Measurements from ENCODE around the gene PAFAH1B1. TPM values are rescaled to one million over a fixed set of nuclear protein-coding genes. Genes with fewer than 3 reads are reported as not detected.

PAFAH1B1 gene
- total RNA-seq, 1 experiment from 2014 or later = 210 TPM

DNA sequence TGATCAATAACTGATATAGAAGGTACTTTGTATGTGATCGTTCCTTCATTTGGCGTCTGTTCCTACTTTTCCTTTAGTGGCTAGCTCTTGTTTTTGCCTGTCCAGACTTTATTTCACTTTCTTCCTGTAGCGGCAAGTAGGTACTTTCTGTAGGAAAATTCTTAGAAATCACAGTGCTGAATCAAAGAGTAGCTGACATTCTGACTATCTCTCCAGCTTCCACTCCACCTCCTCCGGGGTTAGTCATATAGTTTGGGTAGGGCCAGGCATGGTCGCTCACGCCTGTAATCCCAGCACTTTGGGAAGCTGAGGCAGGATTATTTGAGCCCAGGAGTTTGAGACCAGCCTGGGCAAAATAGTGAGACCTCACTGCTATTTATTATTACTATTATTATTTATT is 29.9 kb upstream of the PAFAH1B1 start:
- no TSS peak for BruUV-seq (replicated peaks)
- DNase-seq (ENCODE audit: low spot score) = no peak
- Histone ChIP-seq H3K4me3 (ENCODE audit: low read depth, low read length, poor library complexity, severe bottlenecking) (no peak overlapping the region), H3K4me1 (ENCODE audit: insufficient read depth, low read length, poor library complexity, severe bottlenecking) (no peaks in the 10 kb centered on the region), H3K27me3 (replicated peaks; ENCODE audit: insufficient read depth, low read depth, low read length, poor library complexity) (no peaks in the 10 kb centered on the region), H3K36me3 (ENCODE audit: insufficient read depth, low read length, poor library complexity, severe bottlenecking) (no peaks in the 10 kb centered on the region), H3K9me3 (ENCODE audit: low read depth, low read length, poor library complexity, severe bottlenecking) (no peaks in the 10 kb centered on the region), H3K27ac (ENCODE audit: low read depth, low read length, poor library complexity, severe bottlenecking) (no peak overlapping the region)
- TF ChIP-seq EZH2 (IDR thresholded peaks at IDR 0.05; ENCODE audit: borderline replicate concordance, low read depth, low read length, poor library complexity, severe bottlenecking) = no peak
- TF ChIP-seq, protein P1, sequence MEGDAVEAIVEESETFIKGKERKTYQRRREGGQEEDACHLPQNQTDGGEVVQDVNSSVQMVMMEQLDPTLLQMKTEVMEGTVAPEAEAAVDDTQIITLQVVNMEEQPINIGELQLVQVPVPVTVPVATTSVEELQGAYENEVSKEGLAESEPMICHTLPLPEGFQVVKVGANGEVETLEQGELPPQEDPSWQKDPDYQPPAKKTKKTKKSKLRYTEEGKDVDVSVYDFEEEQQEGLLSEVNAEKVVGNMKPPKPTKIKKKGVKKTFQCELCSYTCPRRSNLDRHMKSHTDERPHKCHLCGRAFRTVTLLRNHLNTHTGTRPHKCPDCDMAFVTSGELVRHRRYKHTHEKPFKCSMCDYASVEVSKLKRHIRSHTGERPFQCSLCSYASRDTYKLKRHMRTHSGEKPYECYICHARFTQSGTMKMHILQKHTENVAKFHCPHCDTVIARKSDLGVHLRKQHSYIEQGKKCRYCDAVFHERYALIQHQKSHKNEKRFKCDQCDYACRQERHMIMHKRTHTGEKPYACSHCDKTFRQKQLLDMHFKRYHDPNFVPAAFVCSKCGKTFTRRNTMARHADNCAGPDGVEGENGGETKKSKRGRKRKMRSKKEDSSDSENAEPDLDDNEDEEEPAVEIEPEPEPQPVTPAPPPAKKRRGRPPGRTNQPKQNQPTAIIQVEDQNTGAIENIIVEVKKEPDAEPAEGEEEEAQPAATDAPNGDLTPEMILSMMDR (conservative IDR thresholded peaks at IDR 0.05; ENCODE audit: low read depth, low read length) = no peak
- intact Hi-C loops (cut with micrococcal nuclease; ENCODE audit: unreplicated experiment) = no loop called here
- POLR2A ChIA-PET (ENCODE audit: low non-redundant PET) = no interaction called here
- CTCF ChIA-PET = no interaction called here

DNA sequence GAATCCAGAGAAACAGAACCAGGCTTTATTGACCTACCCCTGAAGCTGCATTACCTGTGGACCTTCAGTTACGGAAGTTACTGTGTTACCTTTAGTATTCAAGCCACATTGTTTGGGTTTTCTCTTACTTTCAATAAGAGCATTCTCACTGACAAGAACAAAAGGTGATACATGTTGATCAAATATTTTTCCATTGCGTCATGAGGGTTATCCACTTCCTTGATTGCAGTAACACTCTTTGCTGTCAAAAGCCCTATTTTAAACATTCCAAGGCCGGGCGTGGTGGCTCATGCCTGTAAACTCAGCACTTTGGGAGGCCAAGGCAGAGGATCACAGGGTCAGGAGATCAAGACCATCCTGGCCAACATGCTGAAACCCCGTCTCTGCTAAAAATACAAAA is 28.6 kb upstream of the PAFAH1B1 start:
- ChIA-PET POLR2A (ENCODE audit: low non-redundant PET) (no interaction called here), CTCF (no interaction called here)
- H3K27ac ChIP-seq (ENCODE audit: low read depth, low read length, poor library complexity, severe bottlenecking) = no peak overlapping the region
- BruUV-seq (replicated peaks) = no TSS peak
- H3K4me1 ChIP-seq (ENCODE audit: insufficient read depth, low read length, poor library complexity, severe bottlenecking) = no peaks in the 10 kb centered on the region
- H3K36me3 ChIP-seq (ENCODE audit: insufficient read depth, low read length, poor library complexity, severe bottlenecking) = no peaks in the 10 kb centered on the region
- DNase-seq (ENCODE audit: low spot score) = no peak
- no peak overlapping the region for H3K4me3 ChIP-seq (ENCODE audit: low read depth, low read length, poor library complexity, severe bottlenecking)
- intact Hi-C loops (cut with micrococcal nuclease; ENCODE audit: unreplicated experiment) = no loop called here
- H3K27me3 ChIP-seq (replicated peaks; ENCODE audit: insufficient read depth, low read depth, low read length, poor library complexity) = no peaks in the 10 kb centered on the region
- TF ChIP-seq, protein P1 (conservative IDR thresholded peaks at IDR 0.05; ENCODE audit: low read depth, low read length) = no peak
- TF ChIP-seq EZH2 (IDR thresholded peaks at IDR 0.05; ENCODE audit: borderline replicate concordance, low read depth, low read length, poor library complexity, severe bottlenecking) = no peak
- H3K9me3 ChIP-seq (ENCODE audit: low read depth, low read length, poor library complexity, severe bottlenecking) = no peaks in the 10 kb centered on the region

DNA sequence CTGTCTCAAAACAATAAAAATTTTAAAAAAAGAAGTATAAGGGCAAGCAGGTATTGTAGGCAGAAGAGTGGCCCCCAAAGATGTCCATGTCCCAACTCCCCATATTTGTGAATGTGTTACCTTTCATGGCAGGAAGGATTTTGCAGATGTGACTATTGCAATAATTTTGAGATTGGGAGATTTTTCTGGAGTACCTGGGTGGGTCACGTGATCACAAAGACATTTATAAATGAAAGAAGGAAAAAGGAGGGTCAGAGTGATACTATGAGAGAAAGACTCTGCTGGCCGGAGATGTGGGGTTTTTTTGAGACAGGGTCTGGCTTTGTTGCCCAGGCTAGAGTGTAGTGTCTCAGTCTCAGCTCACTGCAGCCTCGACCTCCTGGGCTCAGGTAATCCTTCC is 27.4 kb upstream of the PAFAH1B1 start:
- CTCF ChIA-PET = no interaction called here
- Histone ChIP-seq H3K27me3 (replicated peaks; ENCODE audit: insufficient read depth, low read depth, low read length, poor library complexity) (no peaks in the 10 kb centered on the region), H3K9me3 (ENCODE audit: low read depth, low read length, poor library complexity, severe bottlenecking) (no peaks in the 10 kb centered on the region), H3K4me3 (ENCODE audit: low read depth, low read length, poor library complexity, severe bottlenecking) (no peak overlapping the region), H3K36me3 (ENCODE audit: insufficient read depth, low read length, poor library complexity, severe bottlenecking) (no peaks in the 10 kb centered on the region), H3K27ac (ENCODE audit: low read depth, low read length, poor library complexity, severe bottlenecking) (no peak overlapping the region), H3K4me1 (ENCODE audit: insufficient read depth, low read length, poor library complexity, severe bottlenecking) (no peaks in the 10 kb centered on the region)
- POLR2A ChIA-PET (ENCODE audit: low non-redundant PET) = no interaction called here
- TF ChIP-seq, protein P1 (conservative IDR thresholded peaks at IDR 0.05; ENCODE audit: low read depth, low read length) = no peak
- TF ChIP-seq EZH2 (IDR thresholded peaks at IDR 0.05; ENCODE audit: borderline replicate concordance, low read depth, low read length, poor library complexity, severe bottlenecking) = no peak
- no TSS peak for BruUV-seq (replicated peaks)
- no peak for DNase-seq (ENCODE audit: low spot score)
- intact Hi-C loops (cut with micrococcal nuclease; ENCODE audit: unreplicated experiment) = no loop called here

All from A673 (cell line).